ENCODE measurements around the gene RRN3. TPM values are rescaled to one million over a fixed set of nuclear protein-coding genes. Genes with fewer than 3 reads are reported as not detected.

The RRN3 gene
- total RNA-seq, 1 donor from 2014 or later, result 29.9 TPM

DNA sequence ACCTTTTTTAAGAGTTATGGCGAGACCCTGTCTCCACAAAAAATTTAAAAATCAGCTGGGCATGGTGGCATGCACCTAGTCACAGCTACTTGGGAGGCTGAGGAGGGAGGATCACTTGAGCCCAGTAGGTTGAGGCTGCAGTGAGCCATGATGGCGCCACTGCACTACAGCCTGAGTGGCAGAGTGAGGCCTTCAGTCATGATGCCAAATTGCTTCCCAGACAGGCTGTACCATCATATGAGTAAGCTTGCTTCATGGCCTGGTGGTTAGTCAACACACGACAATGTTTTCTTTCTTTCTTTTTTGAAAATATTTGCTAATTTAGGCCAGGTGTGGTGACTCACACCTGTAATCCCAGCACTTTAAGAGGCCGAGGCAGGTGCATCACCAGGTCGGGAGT, 50.7 kb downstream of the RRN3 start:
- H3K27ac Mint-ChIP-seq, result peak overlapping the region; percentile 29
- peaks cover 16% of the 10 kb centered on the region for H3K36me3 Mint-ChIP-seq
- no peaks in the 10 kb centered on the region for H3K27me3 Mint-ChIP-seq
- H3K9me3 Mint-ChIP-seq, result no peaks in the 10 kb centered on the region
- DNase-seq (ENCODE audit: extremely low spot score, unreplicated experiment), result no peak
- no peak overlapping the region for H3K4me3 Mint-ChIP-seq
- peaks cover 4% of the 10 kb centered on the region for H3K4me1 Mint-ChIP-seq (ENCODE audit: unreplicated experiment)
- TF ChIP-seq, protein P1, sequence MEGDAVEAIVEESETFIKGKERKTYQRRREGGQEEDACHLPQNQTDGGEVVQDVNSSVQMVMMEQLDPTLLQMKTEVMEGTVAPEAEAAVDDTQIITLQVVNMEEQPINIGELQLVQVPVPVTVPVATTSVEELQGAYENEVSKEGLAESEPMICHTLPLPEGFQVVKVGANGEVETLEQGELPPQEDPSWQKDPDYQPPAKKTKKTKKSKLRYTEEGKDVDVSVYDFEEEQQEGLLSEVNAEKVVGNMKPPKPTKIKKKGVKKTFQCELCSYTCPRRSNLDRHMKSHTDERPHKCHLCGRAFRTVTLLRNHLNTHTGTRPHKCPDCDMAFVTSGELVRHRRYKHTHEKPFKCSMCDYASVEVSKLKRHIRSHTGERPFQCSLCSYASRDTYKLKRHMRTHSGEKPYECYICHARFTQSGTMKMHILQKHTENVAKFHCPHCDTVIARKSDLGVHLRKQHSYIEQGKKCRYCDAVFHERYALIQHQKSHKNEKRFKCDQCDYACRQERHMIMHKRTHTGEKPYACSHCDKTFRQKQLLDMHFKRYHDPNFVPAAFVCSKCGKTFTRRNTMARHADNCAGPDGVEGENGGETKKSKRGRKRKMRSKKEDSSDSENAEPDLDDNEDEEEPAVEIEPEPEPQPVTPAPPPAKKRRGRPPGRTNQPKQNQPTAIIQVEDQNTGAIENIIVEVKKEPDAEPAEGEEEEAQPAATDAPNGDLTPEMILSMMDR (conservative IDR thresholded peaks at IDR 0.05), result no peak

DNA sequence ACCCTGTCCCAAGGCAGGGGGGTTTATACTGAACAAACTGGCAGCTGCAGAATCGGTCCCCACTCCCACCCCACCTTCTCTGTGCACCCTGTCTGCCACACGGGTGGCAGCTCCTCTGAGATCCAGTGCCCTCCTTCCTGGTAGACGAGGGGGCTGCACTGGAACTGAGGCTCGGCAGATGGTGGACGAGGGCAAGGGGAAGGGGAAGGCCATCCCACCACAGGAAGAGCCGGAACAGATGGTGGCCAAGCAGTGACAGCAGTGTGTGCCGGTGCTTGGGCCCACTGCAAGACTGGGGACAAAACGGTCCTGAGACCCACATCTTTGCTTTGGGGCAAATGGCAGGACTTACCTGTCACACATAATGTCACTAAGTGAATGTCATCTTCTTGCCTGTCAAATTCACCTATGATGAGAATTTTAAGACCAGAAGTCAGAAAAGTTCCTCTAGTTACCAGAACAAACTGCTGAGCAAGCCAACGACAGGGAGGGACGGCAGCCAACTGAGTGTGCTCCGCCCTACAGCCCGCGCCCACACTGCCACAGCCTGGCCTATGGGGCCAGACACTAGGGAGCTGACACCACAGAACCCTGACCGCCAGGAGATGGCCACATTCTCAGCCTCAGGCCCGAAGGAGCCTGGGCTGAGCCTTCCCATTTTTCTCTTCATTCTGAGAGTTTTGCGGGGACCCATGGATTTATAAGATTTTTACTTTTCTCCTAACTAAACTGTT, 52.6 kb downstream of the RRN3 start:
- no peaks in the 10 kb centered on the region for H3K9me3 Mint-ChIP-seq
- H3K4me1 Mint-ChIP-seq (ENCODE audit: unreplicated experiment), result peaks cover 4% of the 10 kb centered on the region
- H3K4me3 Mint-ChIP-seq, result no peak overlapping the region
- H3K27me3 Mint-ChIP-seq, result no peaks in the 10 kb centered on the region
- H3K36me3 Mint-ChIP-seq, result peaks cover 13% of the 10 kb centered on the region
- TF ChIP-seq, protein P1 (conservative IDR thresholded peaks at IDR 0.05), result no peak
- no peak for DNase-seq (ENCODE audit: extremely low spot score, unreplicated experiment)
- peak overlapping the region; percentile 68 for H3K27ac Mint-ChIP-seq

DNA sequence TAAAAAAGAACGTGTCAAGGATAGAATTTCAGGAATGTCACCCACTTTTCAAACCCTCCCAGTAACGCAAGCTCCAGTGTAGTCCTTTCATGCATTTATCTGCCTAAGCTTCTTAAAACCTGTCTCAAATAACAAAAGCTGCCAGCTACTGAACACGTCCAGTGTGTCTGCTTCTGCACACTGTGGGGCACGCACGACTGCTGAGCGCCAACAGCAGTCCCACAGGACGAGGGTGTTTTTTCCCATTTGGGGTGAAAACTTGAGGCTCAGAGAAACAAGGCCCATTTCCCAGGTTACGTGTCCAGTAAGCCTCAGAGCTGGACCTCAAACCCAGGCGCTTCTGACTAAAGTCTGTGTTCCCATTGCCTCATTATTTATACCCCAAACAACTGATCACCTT, 55.4 kb downstream of the RRN3 start:
- Mint-ChIP-seq H3K36me3 (peaks cover 13% of the 10 kb centered on the region), H3K27me3 (no peaks in the 10 kb centered on the region), H3K9me3 (no peaks in the 10 kb centered on the region), H3K4me1 (ENCODE audit: unreplicated experiment) (peaks cover 4% of the 10 kb centered on the region), H3K27ac (no peak overlapping the region), H3K4me3 (no peak overlapping the region)
- TF ChIP-seq, protein P1 (conservative IDR thresholded peaks at IDR 0.05), result no peak
- no peak for DNase-seq (ENCODE audit: extremely low spot score, unreplicated experiment)

DNA sequence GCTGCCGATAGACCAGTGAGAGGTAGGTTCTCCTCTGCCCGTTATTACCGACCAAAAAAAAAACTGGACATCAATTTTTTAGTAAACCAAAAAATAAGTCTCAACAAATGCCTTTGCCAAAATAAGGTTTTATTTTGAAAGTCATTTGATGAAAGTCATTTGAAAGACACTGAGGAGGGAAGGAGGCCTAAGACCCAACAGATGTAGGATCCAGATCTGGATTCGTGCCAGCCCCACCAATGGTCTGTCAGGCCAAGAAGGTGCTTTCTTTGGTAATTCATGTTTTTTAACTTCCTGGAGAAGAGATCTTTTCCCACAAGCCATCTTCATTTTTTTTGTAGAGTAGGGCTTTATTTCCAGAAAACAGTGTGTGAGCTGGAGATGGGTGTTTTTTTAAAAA, 56.3 kb downstream of the RRN3 start:
- DNase-seq (ENCODE audit: extremely low spot score, unreplicated experiment), result no peak
- Mint-ChIP-seq H3K36me3 (peaks cover 13% of the 10 kb centered on the region), H3K9me3 (no peaks in the 10 kb centered on the region), H3K27me3 (no peaks in the 10 kb centered on the region), H3K27ac (no peak overlapping the region), H3K4me3 (no peak overlapping the region), H3K4me1 (ENCODE audit: unreplicated experiment) (peaks cover 4% of the 10 kb centered on the region)
- TF ChIP-seq, protein P1 (conservative IDR thresholded peaks at IDR 0.05), result no peak

DNA sequence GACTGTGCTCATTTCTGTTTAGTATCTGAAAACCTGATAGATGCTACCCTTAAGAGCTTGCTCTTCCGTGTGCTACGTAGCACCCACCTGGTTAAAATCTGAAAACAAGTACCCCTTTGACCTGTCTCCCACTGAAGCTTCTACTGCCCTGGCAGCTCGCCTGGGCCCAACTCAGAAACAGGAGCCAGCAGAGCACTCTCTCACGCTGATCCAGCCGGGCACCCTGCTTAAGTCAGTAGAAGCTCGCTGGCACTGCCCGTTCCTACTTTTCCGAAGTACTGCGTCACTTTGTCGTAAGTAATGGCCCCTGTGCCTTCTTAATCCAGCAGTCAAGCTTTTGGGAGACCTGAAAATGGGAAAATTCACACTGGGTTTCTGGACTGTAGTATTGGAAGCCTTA, 57.1 kb downstream of the RRN3 start:
- TF ChIP-seq, protein P1 (conservative IDR thresholded peaks at IDR 0.05), result no peak
- H3K27ac Mint-ChIP-seq, result no peak overlapping the region
- DNase-seq (ENCODE audit: extremely low spot score, unreplicated experiment), result no peak
- H3K9me3 Mint-ChIP-seq, result no peaks in the 10 kb centered on the region
- no peaks in the 10 kb centered on the region for H3K27me3 Mint-ChIP-seq
- peaks cover 4% of the 10 kb centered on the region for H3K4me1 Mint-ChIP-seq (ENCODE audit: unreplicated experiment)
- H3K4me3 Mint-ChIP-seq, result no peak overlapping the region
- H3K36me3 Mint-ChIP-seq, result peaks cover 13% of the 10 kb centered on the region

All from type B pancreatic cell (in vitro differentiated cells).